ENCODE results near the gene KIAA1671.

GRCh38 chr22:25085156-25085555 lies 132.6 kb downstream of the KIAA1671 start:
- TF ChIP-seq POLR2AphosphoS5 (IDR thresholded peaks at IDR 0.05; ENCODE audit: low read depth, low read length), result no peak
- TF ChIP-seq RAD21 (IDR thresholded peaks at IDR 0.05; ENCODE audit: low read length), result no peak
- no peak for TF ChIP-seq CTCF (IDR thresholded peaks at IDR 0.05)
- TF ChIP-seq JUND (IDR thresholded peaks at IDR 0.05), result no peak
- TF ChIP-seq ZBTB33 (IDR thresholded peaks at IDR 0.05; ENCODE audit: borderline replicate concordance, low read depth), result no peak
- TF ChIP-seq IRF3 (IDR thresholded peaks at IDR 0.05; ENCODE audit: low read depth, low read length), result no peak
- TF ChIP-seq GATA2 (CRISPR knock-in tag; IDR thresholded peaks at IDR 0.05), result no peak
- TF ChIP-seq REST (IDR thresholded peaks at IDR 0.05; ENCODE audit: low read depth, low read length), result no peak
